NK-92 treated with Interleukin-12 subunit alpha and Interleukin-12 subunit beta, amount 100 ng/mL, for 24 hours (cell line): ENCODE data around the gene PDE1A.

Experiments
- DNase-seq: peaks from one replicate; lab custom pipeline; 2025; lab: John Stamatoyannopoulos, UW

Gene PDE1A

GRCh38 chr2:182426918-182427240 is at the start of gene PDE1A:
PDE1A (minus strand) TSS chr2:182427036.
- no peak for DNase-seq

- DNase-seq: no peak
Observed at GRCh38 chr2:182473635-182474034, 46.8 kb upstream of the PDE1A start.

- no peak for DNase-seq
Observed at GRCh38 chr2:182463760-182464159, 36.9 kb upstream of the PDE1A start.

GRCh38 chr2:182456784-182457183 is 29.9 kb upstream of the PDE1A start:
- DNase-seq: no peak

- DNase-seq: no peak
Observed at GRCh38 chr2:182452456-182452990, 25.7 kb upstream of the PDE1A start.

- DNase-seq: no peak
Observed at GRCh38 chr2:182448371-182448770, 21.5 kb upstream of the PDE1A start.

GRCh38 chr2:182447863-182448262 is 21.0 kb upstream of the PDE1A start:
- DNase-seq: no peak

GRCh38 chr2:182447163-182447562 is 20.3 kb upstream of the PDE1A start:
- DNase-seq: no peak

GRCh38 chr2:182446087-182446486 is 19.3 kb upstream of the PDE1A start:
- no peak for DNase-seq

GRCh38 chr2:182445391-182445965 is 18.6 kb upstream of the PDE1A start:
- no peak for DNase-seq

GRCh38 chr2:182444806-182445205 is 18.0 kb upstream of the PDE1A start:
- no peak for DNase-seq

- no peak for DNase-seq
Observed at GRCh38 chr2:182444170-182444569, 17.3 kb upstream of the PDE1A start.

- DNase-seq: no peak
Observed at GRCh38 chr2:182436252-182436651, 9.4 kb upstream of the PDE1A start.

GRCh38 chr2:182435754-182436153 is 8.9 kb upstream of the PDE1A start:
- DNase-seq: no peak

GRCh38 chr2:182432051-182432450 is 5.2 kb upstream of the PDE1A start:
- DNase-seq: no peak

GRCh38 chr2:182428476-182428875 is 1.6 kb upstream of the PDE1A start:
- DNase-seq: no peak

GRCh38 chr2:182426082-182426917 is 536 bp downstream of the PDE1A start:
- DNase-seq: no peak

- DNase-seq: no peak
Observed at GRCh38 chr2:182422864-182423263, 4.0 kb downstream of the PDE1A start.

- no peak for DNase-seq
Observed at GRCh38 chr2:182420669-182421068, 6.2 kb downstream of the PDE1A start.

- DNase-seq: no peak
Observed at GRCh38 chr2:182416861-182417260, 10.0 kb downstream of the PDE1A start.

- DNase-seq: no peak
Observed at GRCh38 chr2:182416191-182416590, 10.6 kb downstream of the PDE1A start.

GRCh38 chr2:182415771-182416170 is 11.1 kb downstream of the PDE1A start:
- no peak for DNase-seq

- no peak for DNase-seq
Observed at GRCh38 chr2:182412858-182413257, 14.0 kb downstream of the PDE1A start.

- no peak for DNase-seq
Observed at GRCh38 chr2:182410120-182410519, 16.7 kb downstream of the PDE1A start.
